HUDEP-2 (cell line): ENCODE results near the gene NCAPG2.

Experiments
- DNase-seq, 76 experiments: peaks; one replicate each; lab custom pipeline; 2025; ENCODE audit not compliant: unreplicated experiment in 76 of 76; lab: John Stamatoyannopoulos, UW

NCAPG2 gene

DNA sequence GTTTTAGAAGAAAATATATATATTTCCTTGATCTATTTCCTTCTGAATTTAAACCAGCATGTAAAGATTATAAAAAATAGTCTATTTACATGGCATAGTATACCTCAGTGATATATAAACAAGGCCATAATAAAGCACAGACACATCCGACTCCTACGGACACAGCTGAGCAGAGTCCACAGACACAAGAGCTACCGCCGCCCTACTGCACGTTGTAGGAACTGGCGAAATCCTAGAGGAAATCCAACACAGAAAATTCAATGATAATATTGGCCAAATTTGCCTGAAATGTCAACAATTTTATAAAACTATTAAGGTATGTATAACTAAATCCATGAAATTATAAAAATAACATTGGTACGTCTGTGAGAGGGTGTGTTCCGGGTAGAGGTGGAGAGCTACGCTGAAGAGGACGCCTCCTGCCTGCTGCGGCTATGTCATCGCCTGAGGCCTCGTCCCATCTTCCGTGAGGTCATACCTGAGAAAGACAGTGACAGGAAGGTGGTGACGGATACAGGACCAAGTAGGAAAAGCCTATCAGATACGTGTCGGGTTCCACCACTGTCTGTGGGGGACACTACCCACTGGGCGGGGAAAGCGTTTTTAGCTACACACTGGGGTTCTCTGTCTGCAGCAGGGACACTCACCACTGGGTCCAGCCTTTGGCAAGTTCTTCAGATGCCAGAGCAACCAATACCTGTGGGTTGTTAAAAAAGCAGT, 29.3 kb upstream of the NCAPG2 start:
- DNase-seq, result peak in 1 of 76 experiments; percentile 5

DNA sequence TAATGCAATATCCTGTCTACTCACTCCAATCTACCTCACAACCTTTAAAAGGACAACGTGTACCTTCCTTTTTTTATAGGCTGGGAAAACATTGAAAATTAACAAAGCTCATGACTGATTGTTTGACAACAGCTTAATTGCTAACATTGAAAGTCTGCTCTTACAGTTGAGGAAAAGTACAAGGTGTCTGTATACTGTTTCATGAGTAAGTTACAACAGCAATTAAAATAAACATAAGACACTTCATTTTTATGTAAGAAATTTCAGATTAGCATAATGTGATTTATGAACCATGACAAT, 28.6 kb upstream of the NCAPG2 start:
- DNase-seq, result no peak

DNA sequence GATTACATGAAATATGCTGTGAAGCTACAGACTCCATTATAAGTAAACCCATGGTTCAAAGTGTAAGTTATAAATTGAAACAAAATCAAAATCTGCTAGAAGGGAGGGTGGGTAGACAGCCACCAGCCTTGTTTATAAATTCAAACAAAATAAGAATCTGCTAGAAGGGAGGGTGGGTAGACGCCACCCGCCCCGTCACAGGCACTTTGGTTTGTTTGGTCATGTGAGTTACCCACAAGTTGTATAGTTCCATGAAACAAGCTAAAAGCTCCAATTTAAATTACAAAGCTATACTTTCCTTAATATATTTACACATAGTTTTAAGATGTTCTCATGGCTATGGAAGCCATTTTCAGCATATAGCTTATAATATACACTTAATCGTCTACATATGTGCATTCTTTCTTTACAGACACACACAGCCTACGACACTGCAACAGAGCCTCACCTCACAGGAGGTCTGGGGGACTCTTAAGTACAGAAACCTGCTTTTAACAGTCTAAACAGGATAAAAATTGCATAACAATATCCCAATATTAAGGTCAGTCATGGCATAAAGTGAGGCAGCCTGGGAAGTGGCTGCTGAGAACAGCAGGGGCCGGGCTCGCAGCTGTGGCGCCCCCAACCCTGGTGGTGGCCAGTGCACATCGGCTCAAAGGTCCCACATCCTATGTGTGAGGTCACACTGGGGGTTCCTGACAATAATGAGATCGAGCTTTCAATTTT, 28.1 kb upstream of the NCAPG2 start:
- no peak for DNase-seq

DNA sequence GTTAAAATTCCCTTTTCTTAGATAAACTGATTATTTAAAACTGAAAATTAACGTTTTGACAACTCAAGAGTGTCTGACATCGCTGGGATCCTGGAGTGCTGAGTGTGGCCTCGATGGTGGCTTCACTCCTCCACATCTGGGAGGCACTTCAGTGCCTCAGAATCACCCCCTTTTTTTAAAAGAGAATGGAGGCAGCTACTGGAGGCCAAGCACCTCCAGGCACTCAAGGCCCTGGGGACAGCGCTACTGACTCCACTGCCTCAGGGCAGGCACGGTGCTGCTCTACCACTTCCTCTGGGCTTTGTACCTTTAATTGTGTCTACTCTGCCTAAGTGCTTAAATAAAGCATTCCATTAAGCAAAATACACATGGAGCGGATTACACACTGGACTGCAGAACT, 27.2 kb upstream of the NCAPG2 start:
- no peak for DNase-seq

DNA sequence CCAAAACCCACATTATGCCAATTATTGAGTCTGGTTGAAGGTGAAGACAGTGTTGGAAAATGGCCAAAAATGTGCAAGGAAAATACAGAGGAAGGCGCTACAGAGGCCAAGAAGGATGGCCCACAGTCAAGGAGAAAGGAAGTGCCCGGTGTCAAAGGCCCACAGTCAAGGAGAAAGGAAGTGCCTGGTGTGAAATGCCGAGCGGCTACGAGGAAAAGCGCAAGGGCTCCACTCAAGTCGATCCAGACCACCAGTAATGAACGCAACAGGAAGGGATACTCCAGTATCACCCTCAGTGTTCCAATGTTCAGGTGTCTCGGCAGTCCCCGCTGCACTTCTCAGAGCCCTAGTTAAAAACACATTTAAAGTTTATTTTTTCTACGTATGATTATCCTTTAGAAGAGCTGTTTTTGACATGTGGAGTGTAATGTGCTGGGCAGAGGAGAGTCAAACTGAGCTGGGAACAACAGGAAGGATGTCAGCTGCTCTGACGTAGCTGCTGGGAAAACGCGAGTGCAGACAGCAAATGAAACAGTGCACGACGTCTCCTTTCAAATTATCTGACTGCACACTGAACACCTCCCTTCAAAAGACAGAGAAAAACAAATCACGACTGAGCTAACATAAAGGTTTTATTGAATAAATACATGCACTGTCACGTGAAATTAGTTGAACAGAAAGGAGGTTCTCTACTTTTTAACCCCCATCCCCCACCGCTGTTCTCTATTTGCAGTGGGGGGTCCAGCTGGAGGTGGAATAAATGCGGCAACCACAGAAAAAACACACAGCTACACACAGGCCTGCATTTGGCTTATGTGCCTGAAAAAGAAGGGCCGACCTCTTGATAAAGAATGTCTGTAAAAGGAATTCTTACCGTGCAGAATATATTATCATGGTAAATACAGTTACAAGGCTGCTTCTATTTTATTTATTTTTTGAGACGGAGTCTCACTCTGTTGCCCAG, 26.1 kb upstream of the NCAPG2 start:
- DNase-seq, result no peak

DNA sequence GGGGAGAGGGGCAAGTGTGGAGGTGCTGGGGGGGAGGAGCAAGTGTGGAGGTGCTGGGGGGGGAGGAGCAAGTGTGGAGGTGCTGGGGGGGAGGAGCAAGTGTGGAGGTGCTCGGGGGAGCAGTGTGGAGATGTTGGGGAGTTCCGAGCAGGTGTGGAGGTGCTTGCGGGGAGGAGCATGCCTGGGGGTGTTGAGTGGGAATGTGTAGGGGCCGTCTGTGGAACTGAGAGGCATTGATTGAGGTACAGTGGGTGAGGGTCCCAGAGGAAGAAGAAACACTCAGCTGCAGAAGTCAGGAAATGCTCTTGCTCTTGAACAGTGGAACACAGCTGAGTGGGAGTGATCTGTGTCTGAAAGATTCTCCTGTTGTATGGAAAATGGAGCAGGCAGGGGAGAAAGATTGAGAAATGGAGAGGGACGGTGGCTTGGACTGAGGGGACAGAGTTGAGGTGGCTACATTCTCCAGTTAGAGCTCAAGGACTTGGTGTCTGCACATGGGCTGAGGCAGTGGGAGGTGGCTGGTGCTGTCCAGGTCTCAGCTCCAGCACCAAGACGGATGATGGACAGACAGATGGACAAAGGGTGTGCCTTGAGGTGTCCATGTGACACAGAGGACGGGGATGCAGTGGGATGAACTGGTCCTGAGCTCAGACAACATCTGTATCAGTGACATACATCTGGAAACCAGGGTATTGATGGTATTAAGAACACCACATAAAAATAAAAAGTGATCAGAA, 25.2 kb upstream of the NCAPG2 start:
- DNase-seq, result no peak

DNA sequence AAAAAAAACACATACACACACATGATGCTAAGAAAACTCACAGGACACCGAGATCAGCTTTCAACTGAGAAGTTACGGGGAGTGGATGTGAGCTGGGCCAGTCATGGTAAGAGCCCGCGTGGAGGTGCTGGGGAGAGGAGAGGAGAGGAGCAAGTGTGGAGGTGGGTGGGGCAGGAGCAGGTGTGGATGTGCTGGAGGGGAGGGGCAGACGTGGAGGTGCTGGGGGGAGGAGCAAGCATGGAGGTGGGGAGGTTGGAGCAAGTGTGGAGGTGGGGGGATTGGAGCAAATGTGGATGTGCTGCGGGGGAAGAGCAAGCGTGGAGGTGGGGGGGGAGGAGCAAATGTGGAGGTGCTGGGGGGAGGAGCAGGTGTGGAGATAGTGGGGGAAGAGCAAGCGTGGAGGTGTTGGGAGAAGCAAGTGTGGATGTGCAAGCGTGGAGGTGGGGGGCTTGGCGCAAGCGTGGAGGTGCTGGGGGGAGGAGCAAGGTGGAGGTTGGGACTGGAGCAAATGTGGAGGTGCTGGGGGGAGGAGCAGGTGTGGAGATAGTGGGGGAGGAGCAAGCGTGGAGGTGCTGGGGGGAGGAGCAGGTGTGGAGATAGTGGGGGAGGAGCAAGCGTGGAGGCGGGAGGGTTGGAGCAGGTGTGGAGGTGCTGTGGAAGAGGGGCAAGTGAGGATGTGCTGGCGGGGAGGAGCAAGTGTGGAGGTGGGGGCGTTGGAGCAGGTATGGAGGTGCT, 24.5 kb upstream of the NCAPG2 start:
- DNase-seq, result no peak

DNA sequence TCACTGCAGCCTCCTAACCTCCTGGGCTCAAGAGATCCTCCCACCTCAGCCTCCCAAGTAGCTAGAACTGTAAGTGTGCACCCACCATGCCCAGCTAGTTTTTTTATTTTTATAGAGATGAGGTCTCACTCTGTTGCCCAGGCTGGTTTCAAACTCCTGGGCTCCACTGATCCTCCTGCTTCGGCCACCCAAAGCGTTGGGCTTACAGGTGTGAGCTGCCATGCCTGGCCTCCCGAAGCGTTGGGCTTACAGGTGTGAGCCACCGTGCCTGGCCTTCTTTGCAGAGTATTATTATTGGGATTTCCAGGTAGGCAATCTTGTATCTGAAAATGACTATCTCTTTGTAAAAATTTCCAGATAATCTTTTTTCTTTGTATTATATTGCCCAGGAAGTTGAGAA, 23.1 kb upstream of the NCAPG2 start:
- no peak for DNase-seq

DNA sequence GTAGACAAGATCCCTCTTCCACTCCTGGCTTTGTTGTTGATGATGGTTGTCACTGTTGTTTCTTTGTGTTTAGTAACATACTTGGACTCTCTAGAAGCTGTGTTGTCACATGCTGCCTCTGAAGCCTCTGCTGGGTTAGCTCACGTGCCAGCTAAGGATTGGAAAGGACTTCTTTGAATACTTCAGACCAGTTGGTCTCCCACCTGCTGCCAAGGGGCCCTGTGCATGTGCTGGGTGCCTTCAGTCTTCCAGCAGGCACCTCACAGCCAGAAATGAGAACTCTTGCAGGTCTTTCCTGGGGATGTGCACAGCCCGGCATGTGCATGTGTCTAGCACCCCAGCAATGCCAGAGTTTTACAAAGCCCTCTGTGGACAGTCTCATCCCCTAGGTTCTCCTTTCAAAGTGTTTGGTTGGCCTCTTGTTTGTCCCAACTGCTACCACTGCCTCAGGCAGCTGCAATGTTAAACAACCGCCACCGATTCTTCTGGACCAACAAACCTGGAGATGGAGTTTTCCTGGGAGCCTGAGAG, 21.7 kb upstream of the NCAPG2 start:
- no peak for DNase-seq

DNA sequence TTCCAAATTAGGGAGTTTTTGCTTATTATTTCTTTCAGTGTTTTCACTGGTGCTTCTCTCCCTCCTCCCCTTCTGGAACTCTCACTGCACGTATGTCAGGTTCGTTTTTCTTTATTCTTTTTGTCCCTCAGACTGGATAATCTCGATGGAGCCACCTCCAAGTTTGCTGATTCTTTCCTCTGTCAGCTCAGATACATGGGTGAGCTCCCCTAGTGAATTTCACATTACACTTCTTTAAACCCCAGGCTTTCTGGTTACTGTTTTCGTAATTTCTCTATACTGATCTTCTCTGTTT, 20.8 kb upstream of the NCAPG2 start:
- DNase-seq, result no peak

DNA sequence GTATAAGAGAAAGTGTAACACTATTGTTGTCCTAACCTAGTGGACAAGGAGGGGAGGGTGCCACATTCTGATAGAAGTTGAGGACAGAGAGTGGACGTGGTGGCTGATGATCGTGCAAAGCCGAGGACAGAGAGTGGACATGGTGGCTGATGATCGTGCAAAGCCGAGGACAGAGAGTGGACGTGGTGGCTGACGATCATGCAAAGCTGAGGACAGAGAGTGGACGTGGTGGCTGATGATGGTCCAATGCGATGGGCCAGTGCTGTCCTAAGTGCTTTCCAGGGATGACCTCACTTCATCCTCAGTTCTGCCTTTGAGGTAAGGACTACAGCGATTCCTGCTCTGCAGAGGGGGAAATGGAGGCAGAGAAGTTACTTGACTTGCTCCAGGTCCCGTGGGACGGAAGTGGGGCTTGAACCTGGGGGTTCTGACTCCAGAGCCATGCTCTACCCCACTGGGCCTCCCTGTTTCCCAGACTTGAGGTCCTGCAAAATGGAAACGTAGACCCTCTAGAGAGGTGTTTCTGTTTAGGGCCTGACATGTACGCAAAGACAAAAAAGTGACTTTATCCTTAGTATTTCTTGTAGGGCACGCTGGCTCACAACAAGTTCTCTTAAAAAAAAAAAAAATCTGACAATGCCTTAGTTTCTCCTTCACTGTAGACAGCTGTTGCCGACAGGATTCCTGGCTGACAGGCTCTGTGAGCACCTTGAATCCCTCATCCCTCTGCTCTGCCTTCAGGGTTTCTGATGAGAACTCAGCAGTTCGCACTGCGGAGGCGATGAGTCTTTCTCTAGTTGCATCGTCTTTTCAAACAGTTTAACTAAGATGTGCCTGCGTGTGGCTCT, 20.3 kb upstream of the NCAPG2 start:
- DNase-seq, result no peak

DNA sequence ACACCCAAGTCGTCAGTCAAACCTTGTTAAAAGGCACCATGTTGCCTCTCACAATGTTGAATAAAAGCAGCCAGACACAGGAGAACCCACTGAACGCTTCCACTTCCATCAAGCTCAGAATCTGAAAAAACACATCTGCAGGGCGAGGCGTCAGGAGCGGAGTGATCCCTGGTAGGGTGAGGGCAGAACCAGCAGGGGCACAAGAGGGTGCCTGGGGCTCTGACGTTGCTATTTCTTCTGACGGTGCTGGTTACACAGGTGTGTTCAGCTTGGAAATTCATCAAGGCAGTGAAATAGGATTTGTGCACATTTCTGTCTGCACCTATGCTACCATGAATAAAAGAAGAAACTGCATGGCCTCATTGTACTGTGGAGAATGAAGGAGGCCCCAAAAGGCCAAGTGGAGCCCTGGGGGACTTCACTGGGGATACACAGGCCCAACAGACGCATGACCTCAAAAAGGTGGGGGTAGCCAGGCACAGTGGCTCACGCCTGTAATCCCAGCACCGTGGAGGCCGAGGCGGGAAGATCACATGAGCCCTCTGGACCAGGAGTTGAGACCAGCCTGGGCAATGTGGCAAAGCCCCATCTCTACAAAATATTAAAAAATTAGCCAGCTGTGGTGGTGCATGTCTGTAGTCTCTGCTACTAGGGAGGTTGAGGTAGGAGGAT, 19.2 kb upstream of the NCAPG2 start:
- no peak for DNase-seq

DNA sequence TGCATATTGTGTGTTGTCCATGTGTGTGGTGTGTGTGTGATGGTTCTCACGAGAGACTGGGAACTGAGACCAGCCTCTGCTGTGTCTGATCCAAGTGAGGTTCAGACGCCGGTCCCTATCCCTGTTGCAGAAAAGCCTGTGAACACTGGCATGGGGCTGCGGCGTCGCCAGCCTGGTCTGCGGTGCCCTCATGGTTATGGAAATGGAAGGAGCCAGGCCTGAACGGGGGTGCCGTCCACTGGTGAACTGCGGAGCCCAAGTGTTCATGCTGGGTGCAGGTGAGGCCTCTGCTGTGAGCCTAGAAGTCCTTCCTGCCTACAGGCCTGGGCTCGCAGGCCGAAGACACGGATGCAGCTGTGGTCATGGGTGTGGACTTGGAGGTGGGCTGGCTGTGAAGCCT, 18.7 kb upstream of the NCAPG2 start:
- no peak for DNase-seq

DNA sequence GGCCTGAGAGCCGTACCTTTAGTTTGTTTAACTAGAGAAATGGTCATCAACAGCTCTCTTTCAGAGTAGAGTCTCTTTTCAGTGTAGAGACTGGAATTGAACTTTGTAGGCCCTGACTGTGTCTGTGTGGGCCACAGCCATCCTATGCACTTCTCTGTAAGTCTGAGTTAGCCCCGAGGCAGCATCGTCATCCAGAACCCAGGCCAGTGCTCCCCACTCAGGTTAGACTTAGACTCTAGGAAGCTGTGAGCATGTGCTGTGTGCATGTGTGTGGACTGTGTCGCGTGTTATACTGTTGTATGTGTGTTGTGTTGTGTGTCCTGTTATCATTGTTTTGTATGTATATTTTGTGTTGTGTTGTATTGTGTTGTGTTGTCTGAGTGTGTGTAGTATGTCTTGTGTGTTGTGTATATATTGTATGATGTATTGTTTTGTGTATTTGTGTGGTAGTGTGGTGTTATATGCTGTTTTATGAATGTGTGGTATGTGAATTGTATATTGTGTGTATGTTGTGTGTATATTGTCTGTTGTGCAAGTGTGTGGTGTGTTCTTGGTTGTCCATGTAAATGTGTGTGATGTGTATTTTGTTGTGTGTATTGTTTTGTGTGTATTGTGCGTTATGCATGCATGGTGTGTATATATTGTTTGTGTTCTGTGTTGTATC, 18.1 kb upstream of the NCAPG2 start:
- DNase-seq, result no peak

DNA sequence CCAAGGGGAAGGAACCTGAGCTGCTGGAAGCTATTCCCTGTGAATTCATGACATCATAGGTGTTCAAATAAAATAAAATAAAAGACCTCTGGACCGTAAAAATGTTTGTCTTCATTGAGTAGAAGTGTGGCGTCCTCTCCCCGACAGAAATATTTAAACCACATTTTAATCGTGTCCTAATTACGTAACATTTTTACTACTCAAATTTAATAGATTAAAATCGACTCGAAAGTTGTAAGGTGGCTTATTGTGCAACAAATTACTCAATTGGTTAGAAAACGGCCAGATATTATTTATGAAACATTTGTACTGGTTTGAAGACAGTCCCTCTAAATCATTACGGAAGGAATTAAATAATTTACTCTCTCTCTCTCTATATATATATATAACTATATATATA, 15.5 kb upstream of the NCAPG2 start:
- no peak for DNase-seq

DNA sequence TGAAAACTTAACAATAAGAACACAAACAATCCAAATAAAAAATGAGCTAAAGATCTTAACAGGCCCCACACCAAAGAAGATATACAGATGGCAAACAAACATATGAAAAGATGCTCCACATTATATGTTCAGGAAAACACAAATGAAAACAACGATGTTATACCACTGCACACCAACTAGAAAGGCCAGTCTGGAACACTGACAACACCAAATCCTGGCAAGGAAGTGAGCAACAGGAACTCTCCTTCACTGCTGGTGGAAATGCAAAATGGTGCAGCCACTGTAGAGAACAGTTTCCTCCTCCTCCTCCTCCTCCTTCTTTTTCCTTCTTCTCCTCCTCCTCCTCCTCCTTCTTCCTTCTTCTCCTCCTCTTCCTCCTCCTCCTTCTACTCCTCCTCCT, 12.2 kb upstream of the NCAPG2 start:
- no peak for DNase-seq

DNA sequence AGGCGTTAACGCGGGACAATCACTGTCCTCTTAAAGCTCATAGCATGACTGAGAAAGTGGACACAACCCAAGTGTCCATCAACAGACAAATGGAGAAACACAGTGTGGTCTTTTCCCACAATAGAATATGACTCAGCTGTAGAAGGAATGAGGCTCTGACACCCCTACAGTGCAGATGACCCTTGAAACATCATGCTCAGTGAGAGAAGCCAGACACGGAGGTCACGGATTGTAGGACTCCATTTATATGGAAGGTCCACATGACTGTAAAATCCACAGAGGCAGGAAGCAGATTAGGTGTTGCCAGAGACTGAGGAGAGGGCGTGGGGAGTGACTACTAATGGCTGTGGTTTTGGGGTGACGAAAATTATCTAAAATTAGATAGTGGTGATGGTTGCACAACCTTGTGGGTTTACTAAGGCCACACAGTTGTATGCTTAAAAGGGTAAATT, 6.1 kb upstream of the NCAPG2 start:
- DNase-seq, result peak in 8 of 76 experiments; percentile 9 to 43 (median 14)

DNA sequence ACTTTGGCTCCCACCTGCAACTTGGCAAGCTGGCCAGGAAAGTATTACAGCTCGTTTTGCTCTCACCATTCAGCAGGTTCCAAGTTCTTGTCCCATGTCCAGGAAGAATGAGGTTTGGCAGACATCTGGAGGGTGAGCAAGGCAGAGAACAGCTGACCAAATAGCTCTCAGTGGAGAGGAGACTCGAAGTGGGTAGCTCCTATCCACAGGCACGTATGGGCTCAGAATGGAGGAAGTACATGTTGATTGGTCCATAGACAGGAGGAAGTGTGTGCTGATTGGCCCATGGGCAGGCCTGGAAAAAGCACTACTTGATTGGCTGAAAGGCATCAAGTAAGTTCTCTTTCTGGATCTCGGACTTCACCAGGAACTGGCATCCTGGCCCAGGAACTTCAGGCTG, 3.0 kb upstream of the NCAPG2 start:
- no peak for DNase-seq
